GM19395 (cell line): Measurements from ENCODE around the gene SPATA32.
A peak's percentile ranks its signal among the peaks of the same experiment; 100 is the strongest.

Experiments used
- ATAC-seq: cut with Tn5 transposase; IDR thresholded peaks from one replicate; pipeline ENCODE4 v1.9.1; 2021; ENCODE audit warnings: mild to moderate bottlenecking, moderate library complexity; ENCODE audit not compliant: unreplicated experiment

The SPATA32 gene

DNA sequence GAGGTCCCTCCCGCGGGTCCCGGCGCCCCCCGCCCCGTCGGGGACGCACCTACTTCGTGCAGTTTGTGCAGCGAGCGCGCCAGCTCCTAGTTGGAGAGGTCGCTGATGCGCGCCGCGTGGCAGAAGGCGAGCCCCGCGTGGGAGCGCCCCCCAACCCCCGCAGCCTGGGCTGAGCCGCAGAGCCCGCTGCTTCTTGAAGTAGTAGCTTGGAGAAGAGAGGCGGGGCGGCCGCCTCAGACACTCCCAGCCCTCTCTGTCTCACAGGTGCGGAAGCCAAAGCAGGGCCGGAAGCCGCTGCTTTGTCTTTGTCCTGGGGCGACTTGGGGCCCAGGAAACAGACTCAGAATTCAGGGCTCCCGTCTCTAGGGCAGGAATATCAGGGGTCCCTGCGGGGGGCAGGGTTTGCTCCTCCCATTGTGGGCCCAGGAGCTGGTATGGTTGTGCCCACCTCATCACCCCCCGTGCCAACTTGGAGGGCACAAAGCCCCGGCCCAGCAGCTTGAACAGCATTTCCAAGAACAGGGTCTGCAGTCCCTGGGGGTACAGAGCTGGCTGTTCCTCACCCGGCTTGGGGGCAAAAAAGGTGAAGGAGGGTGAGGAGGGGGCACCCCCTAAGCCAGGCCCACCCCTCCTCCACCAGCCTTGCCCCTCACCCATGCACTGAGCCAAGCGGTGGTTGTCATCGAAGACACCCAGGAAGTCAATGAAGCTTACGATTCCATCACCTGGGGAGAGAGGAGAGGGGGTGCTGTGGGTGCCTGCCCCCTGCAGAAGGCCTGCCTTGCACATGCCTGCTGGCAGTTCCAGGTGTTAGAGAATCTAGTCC is 13.5 kb downstream of the SPATA32 start:
- ATAC-seq = peak; percentile 66

DNA sequence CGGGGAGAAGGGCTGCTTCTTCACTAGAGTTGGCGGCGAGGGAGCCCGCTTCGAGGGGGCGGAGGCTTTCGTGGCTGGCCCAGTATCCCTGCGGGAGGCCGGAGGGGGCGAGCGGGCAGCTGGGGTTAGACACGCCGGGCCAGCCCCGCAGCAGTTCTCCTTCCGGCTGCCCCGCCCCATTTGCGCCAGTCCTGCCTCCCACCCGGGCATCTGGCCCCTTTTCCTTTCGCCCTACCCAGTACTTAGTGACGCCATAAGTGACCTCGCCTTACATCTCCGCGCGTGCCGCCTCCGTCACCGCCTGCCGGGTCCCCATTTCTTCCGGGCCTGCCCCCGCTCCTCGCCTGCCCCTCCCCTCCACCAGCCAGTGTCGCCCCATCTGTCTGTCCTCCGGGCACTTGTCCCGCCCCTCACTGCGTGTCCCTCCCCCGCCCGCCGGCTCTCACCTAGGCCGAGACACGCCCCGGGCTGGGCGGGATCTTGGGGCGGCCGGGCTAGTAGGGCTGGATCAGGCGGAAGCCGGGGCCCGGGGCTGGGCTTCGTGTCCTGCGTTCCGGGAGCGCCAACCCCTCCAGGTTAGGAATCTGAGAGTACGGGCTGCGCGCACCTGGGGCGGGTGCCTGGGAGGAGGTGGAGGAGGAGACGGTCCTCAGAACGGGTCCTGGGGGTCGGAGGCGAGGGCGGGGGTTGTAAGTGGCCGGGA is 14.3 kb downstream of the SPATA32 start:
- ATAC-seq = peak; percentile 80

DNA sequence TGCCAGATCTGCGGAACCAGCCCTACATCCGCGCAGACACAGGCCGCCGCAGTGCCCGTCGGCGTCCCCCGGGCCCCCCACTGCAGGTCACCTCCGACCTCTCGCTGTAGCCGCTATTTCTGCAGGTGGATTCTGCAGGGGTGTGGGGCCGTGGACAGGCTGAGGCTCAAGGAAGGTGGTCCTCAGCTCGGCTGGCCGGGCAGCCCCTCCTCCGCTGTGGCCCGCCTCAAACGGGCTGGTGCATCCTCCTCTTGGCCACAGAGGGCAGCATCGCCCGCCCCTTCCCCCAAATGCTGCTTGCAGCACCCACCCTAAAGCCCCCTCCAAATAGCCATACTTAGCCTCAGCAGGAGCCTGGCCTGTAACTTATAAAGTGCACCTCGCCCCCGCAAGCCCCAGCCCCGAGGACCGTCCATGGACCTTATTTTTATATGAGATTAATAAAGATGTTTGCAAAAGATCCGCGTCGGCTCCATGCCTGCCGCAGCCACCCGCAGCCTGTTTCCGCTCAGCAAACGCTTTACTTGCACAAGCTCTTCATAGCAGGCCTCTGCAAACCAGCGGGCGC is 14.9 kb downstream of the SPATA32 start:
- ATAC-seq = no peak

DNA sequence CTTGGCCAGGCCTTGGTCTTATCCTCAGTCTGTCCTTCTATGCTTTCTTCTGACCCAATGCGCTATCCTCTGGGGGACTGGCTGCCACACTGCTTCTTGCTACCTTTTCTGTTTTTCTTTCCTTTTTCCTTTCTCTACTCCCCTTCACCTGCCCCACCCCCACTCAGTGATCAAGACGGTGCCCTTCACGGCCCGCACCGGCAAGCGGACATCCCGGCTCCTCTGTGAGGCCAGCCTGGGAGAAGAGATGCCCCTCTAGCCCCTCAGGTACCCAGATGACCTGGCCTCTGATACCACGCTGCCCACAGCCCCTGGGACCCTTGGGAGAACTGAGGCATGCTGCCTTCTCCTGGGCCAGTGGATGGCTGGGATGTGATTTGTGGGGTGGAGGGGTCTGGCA is 15.6 kb downstream of the SPATA32 start:
- ATAC-seq = no peak

DNA sequence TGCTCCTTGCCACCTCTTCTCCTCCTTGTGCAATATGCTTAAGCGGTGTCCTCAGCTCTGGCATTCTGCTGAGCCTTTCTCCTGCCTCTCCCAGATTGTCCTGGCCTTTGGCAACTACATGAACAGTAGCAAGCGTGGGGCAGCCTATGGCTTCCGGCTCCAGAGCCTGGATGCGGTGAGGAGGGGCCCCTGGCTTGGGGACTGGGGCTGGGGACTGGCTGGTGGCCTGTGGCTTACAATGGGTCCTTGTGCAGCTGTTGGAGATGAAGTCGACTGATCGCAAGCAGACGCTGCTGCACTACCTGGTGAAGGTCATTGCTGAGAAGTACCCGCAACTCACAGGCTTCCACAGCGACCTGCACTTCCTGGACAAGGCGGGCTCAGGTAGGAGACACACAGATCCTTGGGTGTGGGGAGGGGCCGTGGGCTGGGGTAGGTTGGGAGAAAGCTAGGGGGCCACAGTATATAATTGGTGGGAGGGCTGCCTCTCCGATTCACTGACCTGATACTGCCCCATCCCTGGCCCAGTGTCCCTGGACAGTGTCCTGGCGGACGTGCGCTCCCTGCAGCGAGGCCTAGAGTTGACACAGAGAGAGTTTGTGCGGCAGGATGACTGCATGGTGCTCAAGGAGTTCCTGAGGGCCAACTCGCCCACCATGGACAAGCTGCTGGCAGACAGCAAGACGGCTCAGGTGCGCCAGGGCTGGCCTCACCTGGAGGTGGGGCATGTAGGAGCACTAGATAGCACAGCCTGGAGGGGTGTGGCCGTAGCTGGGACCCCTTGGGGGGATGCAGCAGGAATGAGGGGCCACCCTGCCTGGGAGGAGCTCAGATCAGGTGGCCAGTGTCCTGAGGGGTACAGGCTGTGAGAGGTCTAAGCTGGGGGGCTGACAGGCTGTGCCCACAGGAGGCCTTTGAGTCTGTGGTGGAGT is 16.9 kb downstream of the SPATA32 start:
- ATAC-seq = no peak

DNA sequence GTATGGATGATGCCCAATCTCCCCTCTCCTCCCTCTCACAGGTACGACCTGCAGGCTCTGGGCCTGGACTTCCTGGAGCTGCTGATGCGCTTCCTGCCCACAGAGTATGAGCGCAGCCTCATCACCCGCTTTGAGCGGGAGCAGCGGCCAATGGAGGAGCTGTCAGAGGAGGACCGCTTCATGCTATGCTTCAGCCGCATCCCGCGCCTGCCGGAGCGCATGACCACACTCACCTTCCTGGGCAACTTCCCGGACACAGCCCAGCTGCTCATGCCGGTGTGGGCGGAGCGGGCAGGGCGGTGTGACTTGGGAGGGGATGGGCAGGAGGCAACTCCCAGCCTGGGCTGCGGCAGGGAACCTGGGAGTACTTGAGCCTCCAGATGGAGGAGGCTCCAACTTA is 18.1 kb downstream of the SPATA32 start:
- no peak for ATAC-seq

DNA sequence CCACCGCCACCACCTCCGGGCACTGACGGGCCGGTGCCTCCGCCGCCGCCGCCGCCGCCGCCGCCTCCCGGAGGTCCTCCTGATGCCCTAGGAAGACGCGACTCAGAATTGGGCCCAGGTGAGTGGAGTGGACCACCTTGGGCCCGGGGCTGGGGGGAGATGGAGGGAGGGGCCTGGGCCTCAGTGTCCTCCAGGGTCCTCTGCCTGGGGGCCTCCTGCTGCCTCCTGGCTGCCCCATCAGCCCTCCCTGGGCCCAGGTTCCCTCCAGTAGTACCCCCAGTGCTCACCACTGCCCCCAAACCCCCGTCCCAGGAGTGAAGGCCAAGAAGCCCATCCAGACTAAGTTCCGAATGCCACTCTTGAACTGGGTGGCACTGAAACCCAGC is 19.9 kb downstream of the SPATA32 start:
- no peak for ATAC-seq

DNA sequence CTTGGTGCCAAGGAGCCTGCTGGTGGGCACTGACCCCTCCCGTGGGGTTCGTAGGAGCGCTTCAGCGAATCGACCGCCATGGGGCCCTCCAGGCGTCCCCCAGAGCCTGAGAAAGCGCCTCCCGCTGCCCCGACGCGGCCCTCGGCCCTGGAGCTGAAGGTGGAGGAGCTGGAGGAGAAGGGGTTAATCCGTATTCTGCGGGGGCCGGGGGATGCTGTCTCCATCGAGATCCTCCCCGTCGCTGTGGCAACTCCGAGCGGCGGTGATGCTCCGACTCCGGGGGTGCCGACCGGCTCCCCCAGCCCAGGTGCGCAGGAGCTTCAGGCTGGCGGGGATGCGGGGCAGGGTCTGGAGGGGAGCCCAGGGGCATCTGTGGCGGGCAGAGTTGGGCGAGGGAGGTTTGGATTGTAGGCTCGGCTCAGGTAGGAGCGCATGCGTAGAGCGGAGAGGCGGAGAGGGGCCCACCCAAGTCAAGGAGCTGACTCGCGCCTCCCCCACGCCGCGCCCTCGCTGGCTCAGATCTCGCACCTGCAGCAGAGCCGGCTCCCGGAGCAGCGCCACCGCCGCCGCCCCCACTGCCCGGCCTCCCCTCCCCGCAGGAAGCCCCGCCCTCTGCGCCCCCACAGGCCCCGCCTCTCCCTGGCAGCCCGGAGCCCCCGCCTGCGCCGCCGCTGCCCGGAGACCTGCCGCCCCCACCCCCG is 20.4 kb downstream of the SPATA32 start:
- ATAC-seq = no peak

DNA sequence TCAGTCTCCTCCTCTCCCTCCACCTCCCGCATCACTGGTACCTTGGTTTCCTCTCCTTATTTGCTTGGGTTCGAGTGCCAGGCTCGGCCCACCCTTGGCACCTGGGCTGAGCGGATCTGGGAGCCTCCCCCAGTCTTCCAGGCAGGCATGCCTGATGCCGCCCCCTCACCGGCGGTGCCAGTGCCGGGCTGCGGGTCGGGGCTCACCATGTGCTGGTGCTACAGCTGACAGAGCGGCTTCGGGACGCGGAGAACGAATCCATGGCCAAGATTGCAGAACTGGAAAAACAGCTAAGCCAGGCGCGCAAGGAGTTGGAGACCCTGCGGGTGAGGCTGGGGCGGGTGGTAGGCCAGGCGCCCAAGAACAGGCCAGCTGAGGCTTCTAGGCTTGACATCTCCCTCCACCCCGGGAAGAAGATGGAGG is 21.0 kb downstream of the SPATA32 start:
- no peak for ATAC-seq

DNA sequence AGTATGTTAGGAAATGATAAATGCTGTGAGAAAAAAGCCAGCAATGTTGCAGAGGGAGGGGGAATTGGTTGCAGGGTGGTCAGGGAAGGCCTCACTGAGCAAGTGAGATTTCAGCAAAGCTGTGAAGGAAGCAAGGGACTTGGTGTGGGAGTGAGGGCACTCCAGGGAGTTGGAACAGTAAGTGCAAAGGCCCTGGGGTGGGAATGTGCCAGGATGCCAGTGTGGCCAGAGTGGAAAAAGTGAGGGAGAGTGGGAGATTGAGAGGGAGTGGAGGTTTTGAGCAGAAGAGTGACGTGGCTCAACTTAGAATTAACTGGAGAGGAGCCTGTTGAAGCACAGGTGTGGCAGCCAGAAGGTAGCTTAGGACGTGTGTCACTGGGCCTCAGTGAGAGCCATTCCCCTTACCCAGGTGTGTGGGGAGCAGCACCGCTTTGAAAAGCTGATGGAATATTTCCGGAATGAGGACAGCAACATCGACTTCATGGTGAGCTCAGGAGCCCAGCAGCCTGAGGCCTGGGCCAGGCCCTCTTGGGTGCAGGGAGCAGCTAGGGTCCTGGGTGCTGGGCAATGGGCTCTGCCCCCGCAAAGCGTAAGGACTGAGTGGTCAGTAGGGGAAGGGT is 23.6 kb downstream of the SPATA32 start:
- ATAC-seq = no peak

DNA sequence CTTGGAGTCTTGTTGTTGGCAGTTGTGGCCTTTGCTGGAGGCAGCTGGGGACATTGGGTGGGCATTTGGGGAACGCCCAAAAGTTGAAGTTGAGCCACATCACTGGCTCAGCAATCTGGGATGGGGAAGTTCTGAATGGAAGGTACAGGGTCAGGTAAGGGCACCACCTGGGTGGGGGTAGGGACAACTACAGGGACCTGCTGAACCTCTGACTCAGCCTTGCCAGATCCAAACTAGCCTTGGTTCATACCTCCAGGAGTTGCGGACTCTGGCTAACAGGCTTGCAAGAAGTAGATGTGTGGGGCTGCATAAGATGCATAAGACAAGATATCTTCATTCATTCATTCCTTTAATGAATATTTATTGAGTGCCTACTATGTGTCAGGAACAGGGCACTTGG is 24.2 kb downstream of the SPATA32 start:
- no peak for ATAC-seq

DNA sequence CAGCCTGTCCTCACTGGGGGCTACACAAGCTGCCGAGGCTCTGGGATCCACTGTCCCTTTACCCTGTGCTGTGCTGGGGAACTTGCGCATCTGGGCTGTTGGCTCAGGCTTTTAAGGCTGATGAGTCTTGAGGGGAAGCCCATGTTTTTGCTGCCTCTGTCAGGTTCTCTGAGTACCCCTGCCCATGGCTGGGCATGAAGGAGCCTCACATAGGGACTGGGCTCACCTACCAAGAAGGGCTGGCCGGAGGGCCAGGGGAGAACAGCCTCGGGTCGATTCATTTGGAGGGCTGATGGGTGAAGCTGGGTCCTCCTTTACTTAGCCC is 25.6 kb downstream of the SPATA32 start:
- no peak for ATAC-seq

DNA sequence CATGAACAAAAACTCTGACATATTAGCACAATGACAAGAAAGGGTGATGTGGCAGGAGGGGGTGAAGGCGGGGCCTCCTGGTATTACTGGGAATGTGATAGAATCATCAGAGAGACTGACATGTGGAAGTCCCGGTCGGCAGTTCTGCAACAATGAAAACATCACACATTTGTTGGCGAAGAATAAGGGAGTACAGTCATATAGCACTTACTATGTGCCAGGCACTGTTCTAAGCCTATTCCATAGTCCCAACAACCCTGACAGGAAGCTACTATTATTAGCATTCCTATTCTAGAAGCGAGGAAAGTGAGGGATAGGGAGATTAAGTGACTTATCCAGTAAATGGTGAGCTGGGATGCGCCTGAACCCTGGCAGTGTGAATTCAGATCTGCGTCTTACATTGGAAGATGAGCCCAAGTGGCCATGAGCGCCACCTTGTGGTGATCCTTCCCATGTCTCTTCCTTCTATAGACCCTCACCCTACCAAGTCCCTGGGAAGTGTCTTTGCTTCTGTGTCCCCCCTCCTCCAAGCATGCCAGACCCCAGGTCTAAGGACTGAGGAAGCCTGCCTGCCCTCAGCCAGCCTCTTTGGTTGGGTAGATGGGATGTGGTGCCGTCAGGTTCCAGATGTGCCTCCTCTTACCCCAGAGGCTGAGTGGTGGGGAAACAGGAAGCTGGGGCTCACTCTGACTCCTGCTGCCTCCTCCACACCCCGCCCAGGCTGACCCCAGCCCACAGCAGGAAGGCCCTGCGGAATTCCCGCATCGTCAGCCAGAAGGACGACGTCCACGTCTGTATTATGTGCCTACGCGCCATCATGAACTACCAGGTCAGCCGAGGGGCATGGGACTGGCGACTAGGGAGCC is 26.2 kb downstream of the SPATA32 start:
- no peak for ATAC-seq

DNA sequence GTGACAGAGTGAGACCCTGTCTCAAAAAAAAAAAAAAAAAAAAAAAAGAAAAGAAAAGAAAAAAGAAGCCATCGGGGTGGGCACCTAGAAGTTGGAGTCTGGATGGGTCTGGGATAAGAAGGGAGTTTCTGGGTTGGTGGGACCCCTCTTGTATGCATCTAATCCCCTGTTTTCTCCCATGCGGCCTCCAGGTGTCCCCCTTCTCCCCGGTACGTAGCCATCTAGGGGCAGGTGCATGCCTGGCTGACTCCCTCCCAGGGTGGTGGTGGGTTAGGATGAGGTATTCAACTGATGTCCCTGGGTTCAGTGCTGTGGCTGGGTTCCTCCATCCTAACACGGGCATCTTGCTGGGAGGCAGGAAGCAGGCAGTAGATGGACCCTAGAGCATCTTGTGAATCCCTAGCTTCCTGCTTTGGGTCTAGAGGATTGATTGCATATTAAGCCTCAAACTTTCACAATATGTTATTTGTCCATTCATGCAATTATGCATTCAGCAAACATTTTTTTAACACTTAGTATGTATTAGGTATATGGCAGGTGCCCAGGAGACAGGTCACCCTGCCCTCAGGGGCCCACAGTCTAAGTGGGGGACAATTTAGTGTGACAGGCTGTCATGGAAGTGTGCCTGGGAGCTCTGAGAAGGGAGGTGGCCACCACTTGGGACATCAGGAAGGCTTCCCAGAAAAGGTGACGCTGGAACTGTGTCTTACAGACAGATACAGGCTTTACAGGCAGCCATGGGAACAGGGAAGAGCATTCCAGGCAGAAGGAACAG is 27.1 kb downstream of the SPATA32 start:
- no peak for ATAC-seq

DNA sequence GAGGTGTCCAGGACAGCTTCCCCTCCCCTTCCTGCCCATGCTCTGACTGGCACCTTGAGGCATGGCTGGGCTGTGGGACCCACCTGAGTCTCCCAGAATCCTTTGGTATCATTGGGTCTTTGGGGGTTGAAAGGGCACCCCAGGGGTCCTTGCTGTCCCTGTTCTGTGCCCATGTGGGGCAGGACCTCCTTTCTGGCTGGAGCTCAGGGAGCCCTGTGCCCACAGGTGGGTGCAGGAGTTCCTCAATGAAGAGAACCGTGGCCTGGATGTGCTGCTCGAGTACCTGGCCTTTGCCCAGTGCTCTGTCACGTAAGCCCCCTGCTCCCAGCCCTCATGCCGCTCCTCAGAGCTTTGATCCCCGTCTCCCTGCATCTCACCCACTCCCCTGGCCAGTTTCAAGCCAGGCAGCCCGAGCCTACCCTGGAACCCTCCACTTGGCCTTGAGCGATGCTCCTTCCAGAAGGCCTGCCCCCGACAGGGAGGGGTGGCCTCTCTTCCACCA is 28.4 kb downstream of the SPATA32 start:
- no peak for ATAC-seq

DNA sequence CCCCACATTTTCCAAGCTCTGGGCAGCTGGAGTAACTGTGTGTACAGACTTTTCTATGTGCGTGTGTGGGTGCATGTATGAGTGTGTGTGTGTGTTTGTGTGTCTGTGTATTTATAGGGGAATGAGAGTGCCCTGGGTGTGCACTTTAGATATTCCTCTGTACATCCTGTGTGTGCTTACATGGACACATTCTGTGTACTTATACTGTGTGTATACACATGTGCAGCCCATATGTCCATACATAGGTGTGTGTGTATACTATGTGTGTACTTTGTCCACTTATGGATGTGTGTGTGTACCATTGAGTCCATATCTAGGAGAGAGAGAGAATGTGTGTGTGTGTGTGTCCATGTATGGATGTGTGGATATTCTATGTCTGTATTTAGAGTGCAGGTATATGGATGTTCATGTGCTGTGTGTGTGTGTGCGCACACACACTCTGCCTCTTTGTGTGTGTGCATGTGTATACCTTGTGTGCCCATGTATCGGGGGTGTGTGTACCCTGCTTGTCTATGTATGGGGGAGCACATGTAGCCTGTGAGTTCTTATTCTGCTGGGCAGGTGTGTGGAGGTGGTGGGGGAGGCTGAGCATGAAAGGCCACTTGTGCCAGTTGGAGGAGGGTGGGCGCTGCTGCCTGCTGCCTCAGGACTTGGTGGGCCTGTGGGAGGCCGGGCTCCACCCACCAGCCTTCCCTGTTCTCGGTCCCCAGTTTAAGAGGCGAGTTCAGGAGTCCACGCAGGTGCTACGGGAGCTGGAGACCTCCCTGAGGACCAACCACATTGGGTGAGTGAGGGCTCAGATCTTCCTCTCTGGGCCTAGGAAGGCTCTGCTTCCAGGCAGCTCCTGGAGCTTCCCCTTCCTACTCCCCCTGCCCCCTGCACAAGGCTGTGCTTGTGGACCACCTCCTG is 29.1 kb downstream of the SPATA32 start:
- no peak for ATAC-seq

DNA sequence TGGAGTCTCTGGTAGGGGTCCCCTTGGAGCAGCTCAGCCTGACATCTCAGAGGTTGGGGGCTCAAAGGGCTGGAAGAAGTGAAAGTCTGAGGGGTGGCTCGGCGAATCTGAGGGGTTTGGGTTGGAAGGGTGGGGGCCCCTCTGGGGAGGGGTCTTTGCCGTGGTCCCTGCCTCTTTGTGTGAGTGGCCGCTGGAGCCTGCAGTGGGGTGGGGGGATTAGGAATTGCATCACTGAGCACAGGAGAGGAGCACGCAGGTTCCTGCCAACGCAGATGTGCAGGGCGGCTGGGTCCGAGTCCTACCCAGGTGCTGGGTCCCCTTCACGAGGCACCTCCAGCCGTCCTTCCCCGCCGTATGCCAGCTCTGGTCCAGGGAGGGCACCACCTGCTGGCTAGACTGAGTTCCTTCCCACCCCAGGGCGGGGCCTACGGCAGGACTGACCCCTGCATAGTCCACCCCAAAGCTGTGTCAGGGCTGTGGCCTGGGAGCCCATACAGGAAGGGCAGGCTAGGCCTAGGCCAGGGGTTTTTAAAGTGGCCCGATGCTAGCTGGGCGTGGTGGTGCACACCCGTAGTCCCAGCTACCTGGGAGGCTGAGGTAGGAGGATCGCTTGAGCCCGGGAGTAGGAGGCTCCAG is 30.3 kb downstream of the SPATA32 start:
- ATAC-seq = no peak
